GM10248 (cell line): ENCODE results near the gene MYL7.

Experiments
- CTCF ChIA-PET: fragments of 300-600 bp; sonication (Branson Sonifier 250); formaldehyde crosslinking; extraction: SDS; loops from one replicate; lab custom pipeline; 2021; ENCODE audit warnings: antibody characterized with exemption; lab: Yijun Ruan, JAX
- POLR2A ChIA-PET: fragments of 350-650 bp; sonication (Branson Sonifier 250); formaldehyde crosslinking; extraction: SDS; loops from one replicate; lab custom pipeline; 2020; ENCODE audit warnings: antibody characterized with exemption; lab: Yijun Ruan, JAX
- DNase-seq: peaks from one replicate; pipeline ENCODE4 v3.0.0; 2012; ENCODE audit errors: extremely low spot score
- CTCF ChIP-seq: IDR thresholded peaks from 2 replicates; pipeline ENCODE4 v1.5.1; 2012; ENCODE audit warnings: mild to moderate bottlenecking, low read depth; ENCODE audit errors: extremely low read depth, missing control alignments, control extremely low read depth

Gene MYL7

DNA sequence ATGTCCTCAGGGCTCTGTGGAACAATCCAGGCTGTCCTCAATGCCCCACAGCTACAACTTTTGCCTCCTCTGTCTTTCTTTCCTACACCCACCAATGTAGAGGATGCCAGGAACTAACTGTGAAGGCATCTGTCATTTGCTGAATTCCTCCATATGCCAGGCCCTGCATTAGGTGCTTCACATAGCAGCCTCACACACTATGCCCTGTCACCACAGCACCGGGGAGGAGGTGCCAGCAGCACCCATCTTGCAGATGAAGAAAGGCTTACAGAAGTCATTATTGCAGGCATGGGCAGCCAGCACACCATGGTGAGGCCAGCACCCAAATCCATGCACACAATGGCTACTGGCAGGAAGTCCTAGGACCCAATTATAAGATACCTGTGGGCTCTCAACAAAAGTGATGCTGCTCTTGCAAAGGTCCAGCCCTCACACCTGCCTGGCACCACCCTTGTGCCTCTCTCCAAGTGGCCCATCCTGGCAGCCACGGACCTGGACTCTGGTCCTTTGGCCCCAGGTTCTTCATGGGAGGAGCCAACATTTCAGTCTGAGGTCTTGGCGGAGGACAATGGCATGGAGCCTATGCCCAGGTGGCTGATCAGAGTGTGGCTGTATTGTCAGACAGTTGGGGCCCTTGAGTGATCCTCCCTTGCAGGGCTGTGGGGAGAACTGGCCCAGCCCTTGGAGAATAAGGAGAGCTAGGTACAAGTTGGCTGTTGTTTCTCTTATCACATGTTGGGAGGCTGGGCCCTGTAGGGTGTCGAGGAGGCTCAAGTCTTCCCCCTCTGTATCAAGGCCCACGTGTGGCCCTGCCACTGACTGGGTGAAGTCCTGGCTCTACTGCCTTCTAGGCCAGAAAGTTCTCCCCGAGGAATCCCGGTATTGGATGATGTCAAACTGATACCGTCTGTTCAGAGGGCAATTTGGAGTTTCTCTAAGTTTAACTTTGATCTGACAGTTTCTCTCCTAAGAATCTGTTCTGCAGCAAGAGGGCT lies 14.4 kb upstream of the MYL7 start:
- DNase-seq, result no peak
- POLR2A ChIA-PET, result no interaction called here
- CTCF ChIA-PET, result no interaction called here
- no peak for TF ChIP-seq CTCF

GRCh38 chr7:44154703-44155102 lies 13.6 kb upstream of the MYL7 start:
- CTCF ChIA-PET, result no interaction called here
- TF ChIP-seq CTCF, result no peak
- DNase-seq, result no peak
- POLR2A ChIA-PET, result no interaction called here

DNA sequence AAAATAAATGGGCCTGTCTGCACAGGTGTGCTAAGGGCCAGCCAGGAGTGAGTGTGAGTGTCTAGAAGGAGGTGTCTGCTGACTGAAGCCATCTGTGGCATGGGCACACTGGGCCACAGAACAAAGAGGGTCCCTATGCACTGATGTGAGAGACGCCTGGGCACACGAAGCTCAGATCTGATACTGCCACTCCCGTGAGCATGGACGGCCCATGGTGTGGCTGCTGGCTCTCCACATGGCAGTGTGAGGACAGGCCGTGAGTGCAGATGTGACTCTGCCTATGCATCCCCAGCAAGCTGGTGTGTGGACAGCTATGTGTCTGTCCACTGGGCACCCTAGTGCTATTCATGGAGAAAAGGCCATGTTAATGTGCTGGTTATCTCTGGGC lies 12.8 kb upstream of the MYL7 start:
- no peak for TF ChIP-seq CTCF
- POLR2A ChIA-PET, result no interaction called here
- DNase-seq, result no peak
- CTCF ChIA-PET, result interaction anchor here (1.0 to 1.4 kb wide), 2 partner anchors 41 to 411 kb away, joined by 3 to 4 read pairs; no protein-coding TSS in a partner anchor

GRCh38 chr7:44152971-44153947 lies 12.1 kb upstream of the MYL7 start:
- POLR2A ChIA-PET, result no interaction called here
- TF ChIP-seq CTCF, result no peak
- CTCF ChIA-PET, result interaction anchor here (0.9 to 1.4 kb wide), 3 partner anchors 10 to 412 kb away, joined by 3 to 4 read pairs (median 4); no protein-coding TSS in a partner anchor
- no peak for DNase-seq

GRCh38 chr7:44151956-44152355 lies 10.8 kb upstream of the MYL7 start:
- POLR2A ChIA-PET, result no interaction called here
- TF ChIP-seq CTCF, result no peak
- DNase-seq, result no peak
- CTCF ChIA-PET, result no interaction called here
